UCSD-AML1 (cell line): ENCODE measurements around the gene TREML2.
A peak's percentile ranks its signal among the peaks of the same experiment; 100 is the strongest.

Experiments
- DNase-seq: peaks from one replicate; lab custom pipeline; 2025; ENCODE audit not compliant: unreplicated experiment; lab: John Stamatoyannopoulos, UW

Gene TREML2

GRCh38 chr6:41179163-41179562, 21.8 kb downstream of the TREML2 start:
- DNase-seq: no peak

DNA sequence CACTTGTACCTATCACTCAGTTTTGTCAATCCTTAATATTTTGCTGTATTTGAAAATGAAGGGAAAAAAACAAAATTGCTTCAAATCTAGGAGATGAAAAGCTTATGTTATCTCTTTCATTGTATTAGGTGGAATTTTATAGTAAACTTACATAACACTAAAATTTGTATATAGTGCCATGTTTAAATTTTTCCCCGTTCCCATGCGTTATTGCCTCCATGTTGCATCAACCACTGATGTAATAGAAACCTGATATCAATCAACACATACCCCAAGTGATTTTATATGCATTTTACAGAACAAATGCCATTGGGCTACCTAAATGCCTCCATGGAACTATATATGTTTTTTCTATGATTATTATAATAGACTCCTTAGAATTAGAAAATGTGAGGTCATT, 23.3 kb downstream of the TREML2 start:
- no peak for DNase-seq

GRCh38 chr6:41177287-41177686, 23.7 kb downstream of the TREML2 start:
- DNase-seq: no peak

DNA sequence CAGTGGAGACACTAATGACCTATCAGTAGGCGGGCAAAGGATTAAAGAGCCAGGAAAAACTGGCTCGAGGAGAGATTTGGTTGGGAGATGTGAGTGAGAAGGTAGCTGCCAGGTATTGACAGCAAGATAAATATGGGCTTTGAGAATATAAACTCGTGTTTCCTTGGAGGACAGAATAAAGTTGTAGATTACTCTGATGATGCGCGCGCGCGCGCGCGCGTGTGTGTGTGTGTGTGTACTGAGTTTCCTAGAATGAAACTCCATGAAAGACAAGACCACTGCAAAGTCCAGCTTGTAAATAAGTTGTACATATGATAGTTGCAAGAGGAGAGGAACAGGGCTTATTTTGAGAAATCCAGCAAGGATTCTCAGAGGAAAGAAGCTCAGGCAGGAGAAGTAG, 24.8 kb downstream of the TREML2 start:
- DNase-seq: no peak

GRCh38 chr6:41175084-41175483, 25.9 kb downstream of the TREML2 start:
- no peak for DNase-seq

DNA sequence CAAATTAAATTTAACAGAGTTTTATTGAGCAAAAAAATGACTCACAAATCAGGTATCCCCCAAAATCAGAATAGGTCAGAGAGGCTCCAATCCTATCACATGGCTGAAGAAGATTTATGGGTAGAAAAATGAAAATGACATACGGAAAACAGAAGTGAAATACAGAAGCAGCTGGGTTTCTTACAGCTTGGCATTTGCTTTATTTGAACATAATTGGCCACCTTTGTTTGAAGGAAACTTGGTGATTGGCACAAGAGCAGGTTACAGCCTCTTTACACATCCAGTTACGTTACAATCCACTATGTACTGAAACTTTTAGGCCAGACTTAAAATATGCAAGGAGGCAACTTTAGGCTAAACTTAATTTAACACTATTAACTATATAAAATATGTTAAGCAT, 26.3 kb downstream of the TREML2 start:
- no peak for DNase-seq

DNA sequence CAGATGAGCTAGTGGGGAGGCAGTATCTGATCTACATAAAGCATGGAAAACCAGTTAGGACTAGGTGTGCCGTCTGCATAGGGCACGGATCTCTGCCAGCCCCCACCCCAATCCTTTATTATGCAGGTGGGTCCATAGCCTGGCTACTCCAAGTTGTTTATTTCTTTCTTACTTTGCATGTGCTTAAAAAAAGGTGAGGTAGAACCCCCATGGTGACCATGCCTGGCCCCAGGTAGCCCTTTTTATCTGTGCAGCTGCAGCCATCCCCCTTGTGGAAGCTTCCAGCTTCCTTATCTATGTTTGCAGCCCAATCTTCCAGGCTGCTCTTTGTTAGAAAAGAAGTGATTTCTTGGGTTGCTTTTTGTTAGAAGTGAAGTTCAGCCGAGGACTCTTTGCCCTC, 29.0 kb downstream of the TREML2 start:
- DNase-seq: no peak

GRCh38 chr6:41170547-41171160, 30.3 kb downstream of the TREML2 start:
- DNase-seq: no peak

GRCh38 chr6:41167173-41167963, 33.6 kb downstream of the TREML2 start:
- DNase-seq: peak; percentile 44

GRCh38 chr6:41164551-41165120, 36.3 kb downstream of the TREML2 start:
- DNase-seq: no peak

DNA sequence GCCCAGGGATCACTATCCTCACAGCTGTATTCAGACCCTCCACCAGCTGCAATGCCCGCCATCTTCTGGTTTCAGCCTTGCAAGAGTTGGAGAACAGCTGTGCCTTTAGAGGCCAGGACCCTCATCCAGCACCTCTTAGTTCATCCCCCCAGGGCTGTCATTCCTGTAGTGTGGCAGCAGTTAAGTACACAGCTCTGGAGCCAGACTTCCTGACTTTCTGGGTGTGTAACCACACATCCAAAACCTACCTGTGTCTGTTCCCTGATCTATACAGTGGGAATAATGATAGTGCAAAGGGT, 37.6 kb downstream of the TREML2 start:
- no peak for DNase-seq

- no peak for DNase-seq
Measured at GRCh38 chr6:41162687-41163418, 38.1 kb downstream of the TREML2 start, which contains the start of gene TREM2. TSS of gene TREM2 (minus strand) at chr6:41163116. CDS start at chr6:41163082, 34 bp downstream.

DNA sequence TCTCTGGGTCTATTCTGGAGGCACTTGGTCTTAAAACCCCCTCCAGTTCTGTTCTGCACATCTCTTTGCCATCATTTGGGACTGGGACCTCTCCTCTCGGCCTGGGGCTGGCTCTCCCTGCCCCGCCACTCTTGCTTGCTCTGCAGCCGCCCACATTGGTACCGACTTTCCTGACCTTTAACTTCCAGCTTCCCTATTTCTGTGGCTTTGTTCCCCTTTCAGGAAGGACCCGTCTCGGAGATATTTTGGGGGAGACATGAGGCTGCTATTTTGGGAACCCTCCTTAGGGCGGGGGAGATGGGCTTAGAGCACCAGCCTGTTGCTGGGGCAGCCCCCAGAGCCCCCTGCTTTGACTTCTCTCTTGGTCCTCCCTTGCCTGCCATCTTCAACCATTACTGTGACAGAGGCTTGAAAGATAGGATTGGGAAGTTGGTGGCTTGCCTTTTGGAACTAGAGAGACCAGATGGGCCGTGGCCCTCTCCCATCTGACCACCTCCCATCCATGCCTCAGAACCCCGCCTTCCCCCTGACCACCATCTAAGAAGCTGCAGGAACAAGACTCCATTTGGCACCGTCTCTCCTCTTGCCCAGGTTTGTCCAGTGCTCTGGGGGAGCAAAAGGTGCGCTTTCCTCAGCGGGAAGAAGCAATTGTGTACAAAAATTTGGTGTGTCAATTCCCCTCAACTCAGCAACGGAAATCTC, 38.9 kb downstream of the TREML2 start:
- DNase-seq: no peak

GRCh38 chr6:41161380-41161779, 39.6 kb downstream of the TREML2 start:
- no peak for DNase-seq

- no peak for DNase-seq
Measured at GRCh38 chr6:41160933-41161332, 40.0 kb downstream of the TREML2 start.

GRCh38 chr6:41159415-41160082, 41.4 kb downstream of the TREML2 start:
- DNase-seq: no peak

DNA sequence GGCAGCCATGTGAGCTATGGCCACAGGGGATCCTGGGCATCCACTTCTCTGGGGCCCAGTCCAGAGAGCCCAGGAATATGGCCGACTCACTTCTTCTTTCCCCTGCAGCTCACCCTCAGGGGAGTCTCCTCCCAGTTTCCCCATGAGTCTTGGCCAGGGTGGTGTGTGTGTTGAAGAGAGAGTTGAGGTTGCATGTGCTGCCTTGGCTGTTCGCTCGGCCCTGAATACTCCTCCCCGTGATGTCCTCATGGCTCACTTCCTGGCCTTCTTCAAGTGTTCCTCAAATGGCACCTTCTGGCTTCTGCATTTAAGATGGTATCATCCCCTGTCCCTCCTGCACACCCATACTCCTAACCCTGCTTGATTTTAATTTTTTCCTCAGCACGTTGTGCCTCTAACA, 43.6 kb downstream of the TREML2 start:
- DNase-seq: no peak

- no peak for DNase-seq
Measured at GRCh38 chr6:41156771-41157170, 44.2 kb downstream of the TREML2 start.

GRCh38 chr6:41156001-41156400, 44.9 kb downstream of the TREML2 start:
- no peak for DNase-seq

DNA sequence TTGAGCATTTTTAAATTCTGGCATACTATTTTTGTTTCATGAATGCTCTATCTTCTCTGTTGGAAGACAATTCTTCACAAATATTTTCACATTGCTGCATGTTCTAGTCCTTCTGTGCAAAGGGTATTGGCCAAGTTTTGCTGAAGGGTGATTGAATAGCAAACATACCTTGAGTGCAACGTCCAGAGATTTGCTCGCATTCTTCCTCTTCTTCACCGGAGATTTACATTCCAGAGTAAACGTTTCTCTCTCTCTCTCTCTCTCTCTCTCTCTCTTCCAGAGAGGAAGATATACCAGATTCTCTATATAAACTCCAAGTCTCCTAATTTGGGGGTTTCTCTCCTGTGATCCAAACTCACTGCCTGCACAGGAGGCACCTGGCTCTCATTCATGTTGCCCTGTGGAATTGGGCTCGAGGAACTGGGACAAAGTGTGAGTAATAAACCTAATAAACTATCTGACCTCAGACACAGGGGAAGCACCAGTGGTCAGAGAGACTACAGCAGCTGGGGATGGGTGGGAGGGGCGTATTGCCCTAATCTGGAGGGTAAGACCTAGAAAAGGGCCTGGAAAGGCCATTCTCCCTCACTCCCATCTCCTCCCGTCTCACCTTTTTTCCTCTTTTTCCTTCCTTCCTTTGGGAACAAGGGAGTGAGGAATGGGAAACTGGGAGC, 45.7 kb downstream of the TREML2 start:
- no peak for DNase-seq
